GM20431 (cell line): Measurements from ENCODE around the gene FGF21.

ENCODE experiments used
- in situ Hi-C: fragments of 300-500 bp; cut with MseI, MboI; formaldehyde crosslinking; loops from one replicate; pipeline ENCODE4 v1.15.0; 2020; ENCODE audit warnings: low sequenced_read_pairs; ENCODE audit not compliant: unreplicated experiment

The FGF21 gene

GRCh38 chr19:48726556-48726955 lies 28.8 kb upstream of the FGF21 start:
- in situ Hi-C loops = no loop called here

- in situ Hi-C loops = no loop called here
Measured at GRCh38 chr19:48728911-48729664, 26.2 kb upstream of the FGF21 start.

- in situ Hi-C loops = no loop called here
Measured at GRCh38 chr19:48731452-48731851, 23.9 kb upstream of the FGF21 start.

GRCh38 chr19:48734625-48735024 lies 20.7 kb upstream of the FGF21 start:
- in situ Hi-C loops = no loop called here

GRCh38 chr19:48735031-48735615 lies 20.2 kb upstream of the FGF21 start:
- in situ Hi-C loops = no loop called here

GRCh38 chr19:48737360-48737998 lies 17.8 kb upstream of the FGF21 start:
- in situ Hi-C loops = no loop called here

- in situ Hi-C loops = no loop called here
Measured at GRCh38 chr19:48738557-48739403, 16.5 kb upstream of the FGF21 start.

- in situ Hi-C loops = no loop called here
Measured at GRCh38 chr19:48739404-48740163, 15.7 kb upstream of the FGF21 start.

GRCh38 chr19:48740164-48740972 lies 15.0 kb upstream of the FGF21 start, which contains the start of gene RASIP1:
TSS of gene RASIP1 (minus strand) at chr19:48740610. CDS start at chr19:48740282, 328 bp downstream.
- in situ Hi-C loops = no loop called here

- in situ Hi-C loops = no loop called here
Measured at GRCh38 chr19:48741129-48741999, 14.0 kb upstream of the FGF21 start.

GRCh38 chr19:48742096-48742495 lies 13.2 kb upstream of the FGF21 start:
- in situ Hi-C loops = no loop called here

- in situ Hi-C loops = no loop called here
Measured at GRCh38 chr19:48745208-48745995, 9.9 kb upstream of the FGF21 start.

- in situ Hi-C loops = no loop called here
Measured at GRCh38 chr19:48746110-48746509, 9.2 kb upstream of the FGF21 start.

GRCh38 chr19:48746738-48747575 lies 8.4 kb upstream of the FGF21 start, which contains the start of gene IZUMO1:
TSS of gene IZUMO1 (minus strand) at chr19:48746909. CDS start at chr19:48745859, 1,050 bp downstream.
- in situ Hi-C loops = no loop called here

- in situ Hi-C loops = no loop called here
Measured at GRCh38 chr19:48749571-48750198, 5.6 kb upstream of the FGF21 start.

GRCh38 chr19:48750351-48750750 lies 5.0 kb upstream of the FGF21 start:
- in situ Hi-C loops = no loop called here
